AG09319 (cell line): Measurements from ENCODE around the gene SCUBE1.

Source experiments
- DNase-seq: peaks from one replicate; pipeline ENCODE4 v3.0.0-alpha.2; 2010; ENCODE audit warnings: low read depth; ENCODE audit errors: extremely low read depth
- TF ChIP-seq, protein P1 (sequence below): IDR thresholded peaks from 2 replicates; pipeline ENCODE4 v1.5.1; 2011; ENCODE audit warnings: low read depth, mild to moderate bottlenecking, inconsistent platforms, low read length, moderate library complexity

Gene SCUBE1

DNA sequence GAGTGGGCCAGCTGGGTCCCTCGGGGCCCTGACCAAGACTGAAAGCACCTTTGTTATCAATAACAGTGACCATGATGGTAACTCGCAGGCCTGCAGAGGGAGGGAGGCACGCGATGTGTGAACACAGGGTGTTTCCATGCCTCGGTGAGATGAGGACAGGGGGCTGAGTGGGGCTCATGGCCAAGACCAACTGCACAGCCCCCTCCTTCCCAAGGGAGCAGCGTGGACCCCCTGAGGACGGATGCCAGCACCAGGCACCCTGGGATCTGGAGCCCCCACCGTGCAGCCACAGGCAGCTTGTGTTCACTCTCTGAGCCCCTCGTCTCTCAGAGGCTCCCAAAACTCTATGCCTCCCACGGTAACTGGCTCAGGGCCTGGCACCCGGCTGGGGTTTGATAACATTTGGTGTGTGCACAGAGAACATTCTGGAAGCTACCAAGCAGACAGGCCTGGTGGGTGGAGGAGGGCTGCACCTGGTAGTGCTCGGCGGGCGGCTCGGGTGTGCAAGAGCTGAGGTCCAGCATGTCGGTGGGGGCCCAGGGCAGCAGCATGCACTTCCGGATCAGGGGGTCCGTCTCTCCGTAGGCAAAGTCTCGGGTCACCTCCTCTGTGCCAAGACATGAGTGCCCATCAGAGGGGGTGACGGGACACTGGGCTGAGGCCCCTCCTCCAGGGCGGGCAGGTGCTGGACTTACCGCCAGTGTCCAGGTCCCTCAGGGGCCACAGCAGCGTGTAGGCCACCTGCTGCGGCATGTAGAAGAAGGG lies 163.8 kb downstream of the SCUBE1 start:
- TF ChIP-seq, protein P1, sequence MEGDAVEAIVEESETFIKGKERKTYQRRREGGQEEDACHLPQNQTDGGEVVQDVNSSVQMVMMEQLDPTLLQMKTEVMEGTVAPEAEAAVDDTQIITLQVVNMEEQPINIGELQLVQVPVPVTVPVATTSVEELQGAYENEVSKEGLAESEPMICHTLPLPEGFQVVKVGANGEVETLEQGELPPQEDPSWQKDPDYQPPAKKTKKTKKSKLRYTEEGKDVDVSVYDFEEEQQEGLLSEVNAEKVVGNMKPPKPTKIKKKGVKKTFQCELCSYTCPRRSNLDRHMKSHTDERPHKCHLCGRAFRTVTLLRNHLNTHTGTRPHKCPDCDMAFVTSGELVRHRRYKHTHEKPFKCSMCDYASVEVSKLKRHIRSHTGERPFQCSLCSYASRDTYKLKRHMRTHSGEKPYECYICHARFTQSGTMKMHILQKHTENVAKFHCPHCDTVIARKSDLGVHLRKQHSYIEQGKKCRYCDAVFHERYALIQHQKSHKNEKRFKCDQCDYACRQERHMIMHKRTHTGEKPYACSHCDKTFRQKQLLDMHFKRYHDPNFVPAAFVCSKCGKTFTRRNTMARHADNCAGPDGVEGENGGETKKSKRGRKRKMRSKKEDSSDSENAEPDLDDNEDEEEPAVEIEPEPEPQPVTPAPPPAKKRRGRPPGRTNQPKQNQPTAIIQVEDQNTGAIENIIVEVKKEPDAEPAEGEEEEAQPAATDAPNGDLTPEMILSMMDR, result no peak
- no peak for DNase-seq

DNA sequence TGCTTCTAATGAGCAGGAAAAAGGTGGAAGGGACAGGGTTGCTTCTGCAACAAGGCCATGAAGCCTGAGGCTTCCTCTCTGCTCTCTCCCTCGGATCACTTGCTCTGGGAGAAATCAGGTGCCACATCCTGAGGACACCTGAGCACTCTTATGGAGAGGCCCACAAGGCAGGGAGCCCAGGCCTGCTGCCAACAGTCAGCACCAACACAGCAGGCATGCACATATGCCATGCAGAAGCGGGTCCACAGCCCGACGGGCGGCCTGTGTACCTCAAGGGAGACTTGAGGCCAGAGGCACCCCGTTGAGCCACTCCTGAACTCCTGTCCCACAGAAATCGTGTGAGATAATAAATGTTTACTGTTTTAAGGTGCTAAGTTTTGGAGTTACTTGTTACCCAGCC lies 165.7 kb downstream of the SCUBE1 start:
- no peak for DNase-seq
- TF ChIP-seq, protein P1, result no peak

DNA sequence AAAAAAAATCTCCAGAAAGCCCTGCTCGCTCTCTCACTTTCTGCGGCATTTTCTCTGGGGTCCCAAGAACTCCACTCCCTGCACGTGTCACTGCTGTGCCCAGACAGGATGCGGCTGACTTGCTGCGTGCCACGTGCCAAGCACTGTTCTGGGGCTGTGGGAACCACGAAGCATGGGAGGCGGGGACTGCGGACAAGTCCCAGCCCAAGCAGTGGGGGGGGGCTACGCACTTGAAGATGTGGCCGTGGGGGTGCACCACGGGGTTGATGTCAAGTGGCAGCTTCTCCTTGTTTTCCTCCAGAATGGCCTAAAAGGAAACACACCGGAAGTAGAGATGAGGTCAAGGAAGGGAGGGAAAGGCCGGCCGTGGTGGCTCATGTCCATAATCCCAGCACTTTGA lies 167.1 kb downstream of the SCUBE1 start:
- no peak for DNase-seq
- TF ChIP-seq, protein P1, result no peak

DNA sequence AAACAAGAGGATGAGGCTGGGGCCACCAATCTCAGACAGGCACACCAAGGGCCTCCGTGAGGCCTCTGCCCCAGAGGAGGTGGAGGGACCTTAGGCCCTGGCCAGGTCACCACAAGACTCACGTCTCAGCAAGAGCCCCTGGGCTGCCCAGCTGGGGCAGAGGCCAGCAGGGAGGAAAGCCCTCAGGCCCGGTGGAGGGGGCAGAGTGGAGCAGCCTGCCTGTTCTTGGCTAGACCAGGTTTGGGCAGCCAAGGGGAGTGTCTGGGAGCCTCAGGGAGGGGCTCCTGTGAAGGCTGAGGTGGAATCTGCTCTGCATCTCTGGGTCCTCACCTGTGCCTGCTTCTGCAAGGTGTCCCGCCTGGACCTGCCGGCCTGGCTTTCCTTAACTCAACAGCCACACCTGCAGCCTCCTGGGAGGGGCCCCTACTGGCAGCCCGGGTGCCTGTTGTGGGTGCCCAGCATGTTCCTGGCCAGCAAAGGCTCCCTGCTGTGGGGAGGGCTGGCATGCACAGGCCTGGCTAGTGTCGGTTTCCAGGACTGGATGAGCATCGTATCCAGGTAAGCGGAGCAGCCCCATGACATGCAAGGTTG lies 168.1 kb downstream of the SCUBE1 start:
- TF ChIP-seq, protein P1, result no peak
- no peak for DNase-seq

DNA sequence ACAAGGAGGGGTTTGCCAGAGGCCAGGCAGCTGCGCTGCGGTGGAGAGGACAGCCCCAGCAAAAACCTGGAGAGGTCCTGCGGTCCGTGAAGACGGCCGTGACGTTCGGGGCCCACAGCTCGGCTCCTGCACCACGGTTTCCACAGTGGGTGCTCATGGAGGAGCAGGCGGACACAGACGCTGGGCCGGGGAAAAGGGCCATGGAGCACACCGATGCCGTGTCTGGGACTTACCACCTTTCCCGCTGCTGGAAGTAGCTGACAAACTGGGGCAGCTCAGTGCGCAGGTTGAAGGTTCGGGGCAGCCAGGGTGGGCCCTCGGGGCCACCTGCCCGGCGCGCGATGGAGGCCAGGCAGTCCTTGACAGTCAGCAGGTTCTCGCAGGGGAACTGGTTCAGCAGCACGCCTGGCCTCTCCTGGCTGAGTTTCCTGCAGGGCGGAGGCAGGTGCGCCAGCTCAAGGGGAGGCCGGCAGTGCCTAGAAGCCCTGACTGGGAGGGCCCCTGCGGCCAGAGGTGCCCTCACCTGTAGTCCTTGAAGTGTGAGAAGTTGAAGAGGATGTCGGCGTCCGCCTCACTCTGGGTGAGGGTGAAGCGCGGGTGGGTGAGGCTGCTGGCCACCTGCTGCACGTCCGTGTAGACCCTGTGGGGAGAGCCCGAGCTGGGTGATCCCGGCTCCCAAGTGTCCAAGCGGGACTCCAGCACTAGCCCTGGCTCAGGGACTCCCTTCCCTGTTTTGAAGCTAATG lies 169.0 kb downstream of the SCUBE1 start:
- no peak for DNase-seq
- TF ChIP-seq, protein P1, result no peak

DNA sequence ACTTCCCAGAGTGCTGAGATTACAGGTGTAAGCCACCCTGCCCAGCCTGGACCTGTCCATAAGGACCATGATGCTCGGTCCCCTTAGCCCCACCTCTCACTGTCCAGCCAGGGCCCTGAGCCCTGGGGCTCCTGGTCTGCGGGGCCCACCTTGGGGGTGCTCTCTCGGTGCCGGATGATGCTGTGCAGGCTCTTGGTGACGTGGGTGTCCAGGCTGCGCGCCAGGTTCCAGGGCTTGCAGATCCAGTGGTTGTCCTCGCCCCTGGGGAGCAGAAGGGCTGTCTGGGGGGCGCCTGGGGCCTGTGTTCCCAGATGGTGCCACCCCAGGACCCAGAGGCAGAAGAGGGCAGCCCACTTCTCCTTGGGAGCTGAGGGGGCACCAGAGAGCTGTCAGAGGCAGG lies 169.6 kb downstream of the SCUBE1 start:
- TF ChIP-seq, protein P1, result no peak
- no peak for DNase-seq

DNA sequence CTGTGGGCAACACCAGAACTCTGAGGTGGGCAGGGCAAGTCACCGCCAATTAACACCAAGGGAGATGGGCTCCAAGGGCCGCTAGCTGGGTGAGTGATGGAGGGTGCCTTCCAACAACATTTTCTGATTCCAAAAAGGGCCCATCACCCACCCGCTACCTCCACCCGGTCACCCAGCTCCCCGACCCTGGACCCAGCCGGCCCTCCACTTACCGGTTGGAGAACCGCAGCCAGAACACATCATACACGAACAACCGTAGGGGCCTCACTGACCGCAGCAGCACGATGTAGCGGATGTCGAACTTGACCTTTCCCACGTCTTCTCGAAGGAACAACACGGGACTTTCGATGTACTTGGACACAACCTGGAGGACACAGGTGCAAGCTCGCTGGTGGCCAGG lies 171.0 kb downstream of the SCUBE1 start:
- no peak for DNase-seq
- TF ChIP-seq, protein P1, result no peak
